Caco-2 (cell line): ENCODE results near the gene ANKRD45. TPM values are rescaled to one million over a fixed set of nuclear protein-coding genes. Genes with fewer than 3 reads are reported as not detected.

Experiments used
- BruUV-seq: library from RNA; stranded (reverse); fragments of 400-500 nt; replicated peaks from 2 replicates; lab custom pipeline; 2021; lab: Mats Ljungman, UMichigan
- CTCF ChIA-PET: fragments of 300-600 bp; sonication (Branson Sonifier 250); formaldehyde crosslinking; loops from one replicate; lab custom pipeline; 2022; ENCODE audit warnings: antibody characterized with exemption; lab: Charles Lee
- POLR2A ChIA-PET: fragments of 300-600 bp; sonication (Branson Sonifier 250); formaldehyde crosslinking; loops from one replicate; lab custom pipeline; 2022; ENCODE audit warnings: antibody characterized with exemption; lab: Charles Lee
- DNase-seq, 2 experiments: peaks; one replicate each; pipeline versions ENCODE4 v3.0.0 to v3.0.0-alpha.2; 2020 to 2022
- H3K27me3 ChIP-seq: replicated peaks from 2 replicates; pipeline ENCODE4 v1.6.0; 2011; ENCODE audit warnings: low read length; ENCODE audit not compliant: control insufficient read depth, insufficient read depth
- H3K36me3 ChIP-seq: 2 replicates; pipeline ENCODE4 v1.5.1; 2011; ENCODE audit warnings: low read length; ENCODE audit not compliant: control insufficient read depth, insufficient read depth
- H3K4me1 ChIP-seq: fragments of 250-450 bp; sonication (Bioruptor Pico); 2 replicates; pipeline ENCODE4 v1.5.1; 2020; ENCODE audit warnings: mild to moderate bottlenecking
- H3K4me3 ChIP-seq: 2 replicates; pipeline ENCODE4 v1.5.1; 2011; ENCODE audit warnings: low read depth, mild to moderate bottlenecking, control low read depth, low read length
- H3K9me3 ChIP-seq: fragments of 250-450 bp; sonication (Bioruptor Pico); 2 replicates; pipeline ENCODE4 v1.5.1; 2020; ENCODE audit warnings: mild to moderate bottlenecking, moderate library complexity
- H3K27ac Mint-ChIP-seq: one replicate; pipeline ENCODE4 v1.8.0; 2022; ENCODE audit warnings: mixed read lengths; ENCODE audit not compliant: unreplicated experiment
- H3K27me3 Mint-ChIP-seq: one replicate; pipeline ENCODE4 v1.8.0; 2022; ENCODE audit warnings: mixed read lengths; ENCODE audit not compliant: insufficient read depth, unreplicated experiment
- H3K36me3 Mint-ChIP-seq: one replicate; pipeline ENCODE4 v1.8.0; 2022; ENCODE audit warnings: mild to moderate bottlenecking, mixed read lengths; ENCODE audit not compliant: insufficient read depth, unreplicated experiment
- H3K4me1 Mint-ChIP-seq: one replicate; pipeline ENCODE4 v1.8.0; 2022; ENCODE audit warnings: low read depth, mixed read lengths; ENCODE audit not compliant: unreplicated experiment
- H3K4me3 Mint-ChIP-seq: one replicate; pipeline ENCODE4 v1.8.0; 2022; ENCODE audit warnings: mild to moderate bottlenecking, moderate library complexity, mixed read lengths; ENCODE audit not compliant: unreplicated experiment
- H3K9me3 Mint-ChIP-seq: one replicate; pipeline ENCODE4 v1.8.0; 2022; ENCODE audit warnings: mixed read lengths; ENCODE audit not compliant: unreplicated experiment
- intact Hi-C: fragments of 100-400 bp; cut with micrococcal nuclease; formaldehyde crosslinking; loops from one replicate; pipeline ENCODE4 v1.10.0; 2022; ENCODE audit not compliant: unreplicated experiment
- total RNA-seq: library from RNA; stranded (reverse); gene quantifications from 2 replicates; pipeline ENCODE4 v1.2.3, GENCODE V29; 2022
- TF ChIP-seq, protein P1 (sequence below), 2 experiments: fragments of 200-600 bp in 1 of 2; IDR thresholded peaks; 1 replicate in 1 of 2; 2 replicates in 1 of 2; pipeline versions ENCODE4 v1.5.1 to v1.8.0; 2011 to 2022; ENCODE audit warnings: antibody characterized with exemption in 1 of 2, control low read depth in 1 of 2, inconsistent platforms in 1 of 2, low read depth in 1 of 2, low read length in 1 of 2, mild to moderate bottlenecking in 1 of 2, moderate library complexity in 1 of 2; ENCODE audit not compliant: insufficient read depth in 1 of 2, severe bottlenecking in 1 of 2, unreplicated experiment in 1 of 2

The ANKRD45 gene
- total RNA-seq, 1 experiment from 2014 or later, result not detected

- Histone ChIP-seq H3K4me3 (no peak overlapping the region), H3K36me3 (no peaks in the 10 kb centered on the region), H3K9me3 (no peaks in the 10 kb centered on the region), H3K27me3 (no peaks in the 10 kb centered on the region), H3K4me1 (no peaks in the 10 kb centered on the region)
- no peaks in the 10 kb centered on the region for H3K9me3 Mint-ChIP-seq
- ChIA-PET POLR2A (no interaction called here), CTCF (no interaction called here)
- H3K27me3 Mint-ChIP-seq, result peaks cover 9% of the 10 kb centered on the region
- H3K27ac Mint-ChIP-seq, result no peak overlapping the region
- H3K4me3 Mint-ChIP-seq, result no peak overlapping the region
- TF ChIP-seq, protein P1, sequence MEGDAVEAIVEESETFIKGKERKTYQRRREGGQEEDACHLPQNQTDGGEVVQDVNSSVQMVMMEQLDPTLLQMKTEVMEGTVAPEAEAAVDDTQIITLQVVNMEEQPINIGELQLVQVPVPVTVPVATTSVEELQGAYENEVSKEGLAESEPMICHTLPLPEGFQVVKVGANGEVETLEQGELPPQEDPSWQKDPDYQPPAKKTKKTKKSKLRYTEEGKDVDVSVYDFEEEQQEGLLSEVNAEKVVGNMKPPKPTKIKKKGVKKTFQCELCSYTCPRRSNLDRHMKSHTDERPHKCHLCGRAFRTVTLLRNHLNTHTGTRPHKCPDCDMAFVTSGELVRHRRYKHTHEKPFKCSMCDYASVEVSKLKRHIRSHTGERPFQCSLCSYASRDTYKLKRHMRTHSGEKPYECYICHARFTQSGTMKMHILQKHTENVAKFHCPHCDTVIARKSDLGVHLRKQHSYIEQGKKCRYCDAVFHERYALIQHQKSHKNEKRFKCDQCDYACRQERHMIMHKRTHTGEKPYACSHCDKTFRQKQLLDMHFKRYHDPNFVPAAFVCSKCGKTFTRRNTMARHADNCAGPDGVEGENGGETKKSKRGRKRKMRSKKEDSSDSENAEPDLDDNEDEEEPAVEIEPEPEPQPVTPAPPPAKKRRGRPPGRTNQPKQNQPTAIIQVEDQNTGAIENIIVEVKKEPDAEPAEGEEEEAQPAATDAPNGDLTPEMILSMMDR (IDR thresholded peaks at IDR 0.05; ENCODE audit: insufficient read depth in 1 of 2, low read depth in 1 of 2, low read length in 1 of 2, severe bottlenecking in 1 of 2, unreplicated experiment in 1 of 2), result no peak
- DNase-seq, result no peak
- BruUV-seq, result no TSS peak
- H3K4me1 Mint-ChIP-seq, result peaks cover 6% of the 10 kb centered on the region
- H3K36me3 Mint-ChIP-seq, result no peaks in the 10 kb centered on the region
- intact Hi-C loops, result no loop called here
These were observed 3.0 kb downstream of the ANKRD45 start for GRCh38 chr1:173666646-173667045.

GRCh38 chr1:173663159-173663558 is 6.5 kb downstream of the ANKRD45 start:
- no peaks in the 10 kb centered on the region for H3K36me3 ChIP-seq
- no peak overlapping the region for H3K4me3 ChIP-seq
- H3K9me3 ChIP-seq, result no peaks in the 10 kb centered on the region
- H3K36me3 Mint-ChIP-seq, result no peaks in the 10 kb centered on the region
- intact Hi-C loops, result no loop called here
- no TSS peak for BruUV-seq
- DNase-seq, result no peak
- ChIA-PET CTCF (no interaction called here), POLR2A (no interaction called here)
- H3K4me3 Mint-ChIP-seq, result no peak overlapping the region
- no peaks in the 10 kb centered on the region for H3K4me1 ChIP-seq
- H3K27ac Mint-ChIP-seq, result no peak overlapping the region
- H3K27me3 ChIP-seq, result no peaks in the 10 kb centered on the region
- H3K4me1 Mint-ChIP-seq, result no peaks in the 10 kb centered on the region
- TF ChIP-seq, protein P1 (IDR thresholded peaks at IDR 0.05; ENCODE audit: insufficient read depth in 1 of 2, low read depth in 1 of 2, low read length in 1 of 2, severe bottlenecking in 1 of 2, unreplicated experiment in 1 of 2), result no peak
- H3K27me3 Mint-ChIP-seq, result peaks cover 4% of the 10 kb centered on the region
- H3K9me3 Mint-ChIP-seq, result no peaks in the 10 kb centered on the region

- Mint-ChIP-seq H3K4me1 (no peaks in the 10 kb centered on the region), H3K9me3 (no peaks in the 10 kb centered on the region), H3K4me3 (no peak overlapping the region), H3K36me3 (no peaks in the 10 kb centered on the region), H3K27me3 (peaks cover 4% of the 10 kb centered on the region), H3K27ac (no peak overlapping the region)
- POLR2A ChIA-PET, result no interaction called here
- TF ChIP-seq, protein P1 (IDR thresholded peaks at IDR 0.05; ENCODE audit: insufficient read depth in 1 of 2, low read depth in 1 of 2, low read length in 1 of 2, severe bottlenecking in 1 of 2, unreplicated experiment in 1 of 2), result no peak
- no TSS peak for BruUV-seq
- CTCF ChIA-PET, result no interaction called here
- intact Hi-C loops, result no loop called here
- no peak overlapping the region for H3K4me3 ChIP-seq
- no peaks in the 10 kb centered on the region for H3K4me1 ChIP-seq
- H3K9me3 ChIP-seq, result no peaks in the 10 kb centered on the region
- no peaks in the 10 kb centered on the region for H3K27me3 ChIP-seq
- H3K36me3 ChIP-seq, result no peaks in the 10 kb centered on the region
- no peak for DNase-seq
These were observed 7.9 kb downstream of the ANKRD45 start for GRCh38 chr1:173661763-173662162.
